ENCODE data around the gene FIBP.

Gene FIBP

GRCh38 chr11:65870706-65871681, 17.3 kb downstream of the FIBP start:
- DNase-seq (ENCODE audit: low spot score): no peak

GRCh38 chr11:65870307-65870658, 18.0 kb downstream of the FIBP start:
- no peak for DNase-seq (ENCODE audit: low spot score)

- no peak for DNase-seq (ENCODE audit: low spot score)
These were observed 18.5 kb downstream of the FIBP start for GRCh38 chr11:65869643-65870306.

DNA sequence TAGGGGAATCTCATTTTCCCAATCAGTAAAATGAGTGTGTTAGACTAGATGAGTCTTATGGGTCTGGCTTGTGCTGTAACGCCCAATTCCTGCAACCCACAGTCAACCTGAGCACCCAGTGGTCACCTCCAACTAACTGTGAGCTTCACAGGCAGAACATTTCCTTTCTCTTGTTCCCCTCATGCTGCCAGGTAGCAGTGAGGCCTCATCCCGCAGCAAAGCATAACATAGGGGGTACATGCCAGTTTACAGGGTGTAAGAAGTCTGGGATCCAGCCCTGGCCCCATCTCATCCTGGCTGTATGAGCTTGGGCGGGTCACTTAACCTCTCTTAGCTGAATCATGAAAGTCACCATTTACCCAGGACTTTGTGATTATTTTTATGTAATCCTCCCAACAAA, 19.4 kb downstream of the FIBP start:
- DNase-seq (ENCODE audit: low spot score): no peak

DNA sequence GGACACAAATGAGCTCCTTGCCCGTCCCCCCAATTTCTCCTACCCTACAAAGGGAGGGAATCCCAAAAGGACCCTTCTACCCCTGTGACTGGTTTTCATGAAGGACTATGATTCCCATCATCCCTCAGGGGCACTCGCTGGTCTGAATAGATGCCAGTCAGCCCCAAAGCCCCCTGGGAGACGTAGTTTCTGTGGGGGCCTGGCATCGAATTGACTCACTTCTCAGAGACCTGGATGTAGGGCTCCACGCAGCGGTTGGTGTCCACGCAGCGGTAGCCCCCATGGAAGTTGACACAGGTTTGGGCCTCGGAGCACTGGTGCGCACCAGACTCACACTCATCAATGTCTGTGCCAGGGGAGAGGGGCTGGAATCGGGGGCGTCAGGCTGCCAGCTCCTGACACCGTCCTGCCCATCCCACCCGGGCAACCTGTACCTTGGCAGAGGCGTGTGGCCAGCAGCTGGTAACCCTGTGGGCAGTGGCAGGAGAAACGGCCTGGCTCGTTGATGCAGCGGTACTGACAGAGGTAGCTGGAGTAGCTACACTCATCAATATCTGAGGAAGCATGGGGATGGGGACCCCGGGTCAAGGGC, 20.1 kb downstream of the FIBP start:
- peak; percentile 30 for DNase-seq (ENCODE audit: low spot score)

GRCh38 chr11:65867284-65868071, 20.8 kb downstream of the FIBP start:
- no peak for DNase-seq (ENCODE audit: low spot score)

DNA sequence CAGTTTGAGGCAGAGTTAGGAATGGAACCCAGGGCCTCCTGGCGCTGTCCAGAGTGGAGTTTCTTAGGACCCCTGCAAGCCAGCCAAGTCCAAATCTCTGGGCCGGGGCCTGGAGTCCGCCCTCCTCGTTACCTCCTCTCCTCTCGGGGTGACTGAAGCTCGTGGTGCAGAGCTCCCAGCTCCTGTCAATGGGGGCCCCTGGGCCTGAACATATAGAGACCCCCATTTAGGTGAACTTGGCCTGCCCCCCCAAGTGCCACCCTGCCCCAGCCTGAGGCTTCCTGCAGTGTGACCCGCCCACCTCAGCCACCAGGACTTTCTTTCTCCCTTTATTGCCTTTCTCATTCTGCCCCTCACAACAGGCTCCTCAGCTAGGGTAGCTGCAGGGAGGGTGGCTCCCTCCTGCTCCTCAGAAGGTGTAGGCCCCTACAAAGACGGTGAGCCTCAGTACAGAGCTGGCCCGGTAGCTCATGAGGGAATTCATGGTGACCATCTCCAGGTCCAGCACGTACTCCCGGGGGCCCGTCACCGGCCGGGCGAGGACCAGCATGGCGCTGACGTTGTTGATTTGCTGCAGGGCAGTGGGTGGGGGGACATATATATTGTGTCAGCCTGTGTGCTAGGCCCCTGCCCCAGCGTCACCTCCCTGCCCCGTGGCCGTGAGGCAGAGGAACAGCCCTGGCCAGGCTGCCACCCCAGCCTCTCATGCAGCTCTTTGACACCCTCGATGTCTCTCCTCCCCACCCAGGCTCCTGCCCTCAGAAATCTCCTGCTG, 21.6 kb downstream of the FIBP start:
- DNase-seq (ENCODE audit: low spot score): no peak

- no peak for DNase-seq (ENCODE audit: low spot score)
These were observed 22.6 kb downstream of the FIBP start for GRCh38 chr11:65865550-65866172.

- no peak for DNase-seq (ENCODE audit: low spot score)
These were observed 23.4 kb downstream of the FIBP start for GRCh38 chr11:65864706-65865471.

DNA sequence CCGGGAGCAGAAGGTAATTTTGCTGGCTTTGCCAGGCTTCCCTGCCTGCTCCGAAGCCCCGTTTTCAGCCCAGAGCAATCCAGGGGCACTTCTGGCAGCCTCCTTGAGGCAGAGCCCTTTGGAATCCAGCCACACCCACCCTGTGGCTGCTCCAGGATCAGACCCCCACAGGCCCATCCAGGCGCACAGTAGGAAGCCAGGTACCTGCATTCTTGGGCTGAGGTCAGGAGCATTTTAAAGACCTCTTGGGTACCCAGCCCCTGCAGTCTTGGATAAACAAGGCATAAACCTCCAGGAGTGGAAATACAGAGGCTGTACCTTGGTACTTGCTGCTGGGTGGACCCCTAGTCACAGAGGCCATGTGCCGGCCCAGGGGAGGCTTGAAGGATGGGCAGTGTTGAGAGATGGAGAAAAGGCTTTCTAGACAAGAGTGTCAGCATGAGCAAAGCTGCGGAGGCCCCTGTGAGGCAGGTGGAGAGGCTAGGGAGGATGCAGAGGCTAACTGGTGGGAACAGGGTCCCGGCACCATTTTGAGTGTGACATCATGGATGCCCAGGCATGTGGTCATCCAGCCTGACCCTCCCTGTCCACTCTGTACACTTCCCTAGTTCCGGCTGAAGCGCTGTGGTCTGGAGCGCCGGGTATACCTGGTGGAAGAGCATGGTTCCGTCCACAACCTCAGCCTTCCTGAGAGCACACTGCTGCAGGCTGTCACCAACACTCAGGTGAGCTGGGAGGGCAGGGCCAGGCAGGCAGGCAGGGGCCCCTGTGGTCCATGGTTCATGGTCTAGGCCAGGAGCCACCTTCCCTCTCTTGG, 24.2 kb downstream of the FIBP start:
- DNase-seq (ENCODE audit: low spot score): no peak

- DNase-seq (ENCODE audit: low spot score): no peak
These were observed 25.1 kb downstream of the FIBP start for GRCh38 chr11:65862941-65863888.

- DNase-seq (ENCODE audit: low spot score): no peak
These were observed 26.0 kb downstream of the FIBP start for GRCh38 chr11:65862191-65862735.

GRCh38 chr11:65861533-65862183, 26.6 kb downstream of the FIBP start:
- no peak for DNase-seq (ENCODE audit: low spot score)

- no peak for DNase-seq (ENCODE audit: low spot score)
These were observed 27.1 kb downstream of the FIBP start for GRCh38 chr11:65861165-65861505.

- peak; percentile 97 for DNase-seq (ENCODE audit: low spot score)
These were observed 27.8 kb downstream of the FIBP start, which contains the start of gene MUS81 for GRCh38 chr11:65860278-65861164. MUS81 (plus strand) TSS chr11:65860433; CDS start chr11:65860754, 321 bp downstream.

DNA sequence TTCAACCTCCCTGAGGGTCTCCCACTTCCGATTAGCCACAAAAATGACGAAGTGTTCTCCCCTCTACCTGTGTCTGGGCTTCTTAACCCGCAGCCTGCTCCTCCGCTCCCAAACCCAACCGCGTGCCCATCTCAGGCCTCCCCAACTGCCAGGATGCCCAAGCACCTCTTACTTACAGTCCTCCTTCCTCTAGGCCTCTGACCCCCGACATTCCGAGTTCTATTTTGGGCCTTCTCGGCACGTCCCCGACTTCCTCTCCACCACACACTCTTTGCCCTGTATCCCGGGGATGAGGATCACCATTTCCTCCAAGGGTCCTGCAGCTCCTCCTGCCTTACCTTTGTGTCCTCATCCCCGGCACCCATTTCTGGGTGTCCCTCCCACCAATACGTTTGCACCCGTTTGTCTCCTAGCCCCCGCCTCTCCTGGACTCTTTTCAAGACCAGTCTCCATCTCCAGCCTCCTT, 28.4 kb downstream of the FIBP start:
- DNase-seq (ENCODE audit: low spot score): no peak

All from CD4-positive, alpha-beta T cell treated with Interleukin-2 at 100 ng/mL for 4 hours (primary cell).